Muscle of leg (tissue), 11 donors: ENCODE results near the gene IGFALS. TPM values are rescaled to one million over a fixed set of nuclear protein-coding genes. Genes with fewer than 3 reads are reported as not detected.

Experiments used
- DNase-seq: peaks from one replicate; pipeline ENCODE4 v3.0.0; 2013
- H3K27ac ChIP-seq: one replicate; pipeline ENCODE4 v1.5.1; 2013; ENCODE audit warnings: mild to moderate bottlenecking, low read length, control low read depth
- H3K27me3 ChIP-seq: one replicate; pipeline ENCODE4 v1.6.1; 2013; ENCODE audit warnings: low read length; ENCODE audit not compliant: control insufficient read depth, insufficient read depth
- H3K36me3 ChIP-seq: one replicate; pipeline ENCODE4 v1.6.1; 2013; ENCODE audit warnings: low read length; ENCODE audit not compliant: control insufficient read depth, insufficient read depth
- H3K4me1 ChIP-seq: one replicate; pipeline ENCODE4 v1.6.1; 2013; ENCODE audit warnings: low read length; ENCODE audit not compliant: control insufficient read depth, insufficient read depth
- H3K4me3 ChIP-seq: one replicate; pipeline ENCODE4 v1.5.1; 2013; ENCODE audit warnings: low read length, control low read depth
- H3K9me3 ChIP-seq: replicated peaks from 2 replicates; pipeline ENCODE4 v1.6.1; 2013; ENCODE audit warnings: low read depth, low read length; ENCODE audit not compliant: control insufficient read depth
- WGBS: methylation state at CpG from one replicate; pipeline ENCODE4 v1.1.5; 2013; ENCODE audit warnings: missing lambda C conversion rate; ENCODE audit not compliant: insufficient coverage; 5-methylcytosine and 5-hydroxymethylcytosine counted together
- polyA plus RNA-seq, 8 donors: library from polyadenylated mRNA; unstranded; fragments of 120-200 nt; gene quantifications; one replicate each; pipeline versions ENCODE4 v1.2.1 to v1.2.3, GENCODE V29; 2013; ENCODE audit warnings: inconsistent platforms in 1 of 8, low replicate concordance in 1 of 8; ENCODE audit not compliant: insufficient read length in 8 of 8, insufficient read depth in 1 of 8
- total RNA-seq: library from RNA; stranded (reverse); fragments of 120-200 nt; gene quantifications from one replicate; pipeline ENCODE4 v1.2.4, GENCODE V29; 2013

Gene IGFALS
- total and polyA plus RNA-seq, 9 donors = 0.11 to 1.1 (median 0.28) TPM

GRCh38 chr16:1818204-1818872 lies 24.8 kb upstream of the IGFALS start:
- Histone ChIP-seq H3K4me1 (no peaks in the 10 kb centered on the region), H3K4me3 (no peak overlapping the region), H3K36me3 (peaks cover 59% of the 10 kb centered on the region), H3K27ac (no peak overlapping the region), H3K27me3 (no peaks in the 10 kb centered on the region), H3K9me3 (no peaks in the 10 kb centered on the region)
- no peak for DNase-seq
- 92% methylated on average over 27 of the region's 27 CpGs for WGBS

- H3K36me3 ChIP-seq = peaks cover 59% of the 10 kb centered on the region
- no peak for DNase-seq
- H3K27ac ChIP-seq = no peak overlapping the region
- no peaks in the 10 kb centered on the region for H3K27me3 ChIP-seq
- WGBS = 91% methylated on average over 15 of the region's 17 CpGs
- H3K4me1 ChIP-seq = peaks cover 3% of the 10 kb centered on the region
- H3K9me3 ChIP-seq = no peaks in the 10 kb centered on the region
- H3K4me3 ChIP-seq = no peak overlapping the region
Observed at GRCh38 chr16:1817716-1818115, 24.2 kb upstream of the IGFALS start.

DNA sequence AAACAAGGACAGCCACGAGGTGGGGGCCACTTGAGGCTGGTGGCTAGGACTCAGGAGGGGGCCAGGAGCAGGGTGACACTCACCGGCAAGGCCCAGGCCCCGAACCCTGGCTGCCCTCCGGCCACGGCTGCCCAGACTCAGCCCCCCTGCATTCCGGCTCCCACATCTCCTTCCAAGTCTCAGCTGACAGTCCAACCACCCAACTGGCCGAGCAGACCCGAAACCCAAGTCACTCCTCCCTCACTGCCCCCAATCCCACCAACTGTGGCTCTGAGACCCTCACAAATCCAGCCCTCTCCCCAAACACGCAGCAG lies 23.7 kb upstream of the IGFALS start:
- H3K27ac ChIP-seq = no peak overlapping the region
- no peaks in the 10 kb centered on the region for H3K9me3 ChIP-seq
- 94% methylated on average over 9 of the region's 9 CpGs for WGBS
- H3K4me3 ChIP-seq = no peak overlapping the region
- peaks cover 4% of the 10 kb centered on the region for H3K4me1 ChIP-seq
- H3K36me3 ChIP-seq = peaks cover 54% of the 10 kb centered on the region
- no peaks in the 10 kb centered on the region for H3K27me3 ChIP-seq
- no peak for DNase-seq

GRCh38 chr16:1816396-1817275 lies 23.1 kb upstream of the IGFALS start:
- Histone ChIP-seq H3K27me3 (no peaks in the 10 kb centered on the region), H3K36me3 (peaks cover 49% of the 10 kb centered on the region), H3K4me1 (peaks cover 4% of the 10 kb centered on the region), H3K27ac (no peak overlapping the region), H3K9me3 (no peaks in the 10 kb centered on the region), H3K4me3 (no peak overlapping the region)
- 92% methylated on average over 34 of the region's 40 CpGs for whole genome bisulfite sequencing
- no peak for DNase-seq

GRCh38 chr16:1815461-1815860 lies 22.0 kb upstream of the IGFALS start:
- no peaks in the 10 kb centered on the region for H3K27me3 ChIP-seq
- no peaks in the 10 kb centered on the region for H3K9me3 ChIP-seq
- peaks cover 45% of the 10 kb centered on the region for H3K36me3 ChIP-seq
- peaks cover 4% of the 10 kb centered on the region for H3K4me1 ChIP-seq
- 92% methylated on average over 4 of the region's 11 CpGs for WGBS
- no peak overlapping the region for H3K27ac ChIP-seq
- DNase-seq = no peak
- H3K4me3 ChIP-seq = no peak overlapping the region

DNA sequence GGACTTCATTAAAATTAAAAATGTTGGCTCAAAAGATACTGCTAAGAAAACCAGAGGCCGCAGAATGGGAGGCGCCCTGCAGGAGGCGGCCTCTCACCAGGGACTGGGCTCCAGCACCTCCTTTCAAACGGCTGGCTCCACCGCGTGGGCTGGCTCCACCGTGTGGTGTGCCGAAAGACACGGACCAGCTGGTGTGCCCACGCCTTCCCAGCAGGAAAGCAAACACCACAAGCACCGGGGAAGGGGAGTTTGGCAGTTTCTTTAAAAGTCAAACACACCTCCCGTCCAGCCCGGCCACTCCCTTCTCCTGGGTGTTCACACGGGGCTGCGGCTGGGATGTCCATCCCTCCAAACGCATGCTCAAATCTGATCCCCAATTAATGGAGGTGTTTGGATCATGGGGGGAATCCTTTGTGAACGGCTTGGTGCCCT lies 19.2 kb upstream of the IGFALS start:
- Histone ChIP-seq H3K4me3 (no peak overlapping the region), H3K36me3 (peaks cover 51% of the 10 kb centered on the region), H3K9me3 (no peaks in the 10 kb centered on the region), H3K4me1 (peaks cover 4% of the 10 kb centered on the region), H3K27me3 (no peaks in the 10 kb centered on the region), H3K27ac (no peak overlapping the region)
- peak; percentile 60 for DNase-seq
- WGBS = 10% methylated on average over 2 of the region's 17 CpGs

DNA sequence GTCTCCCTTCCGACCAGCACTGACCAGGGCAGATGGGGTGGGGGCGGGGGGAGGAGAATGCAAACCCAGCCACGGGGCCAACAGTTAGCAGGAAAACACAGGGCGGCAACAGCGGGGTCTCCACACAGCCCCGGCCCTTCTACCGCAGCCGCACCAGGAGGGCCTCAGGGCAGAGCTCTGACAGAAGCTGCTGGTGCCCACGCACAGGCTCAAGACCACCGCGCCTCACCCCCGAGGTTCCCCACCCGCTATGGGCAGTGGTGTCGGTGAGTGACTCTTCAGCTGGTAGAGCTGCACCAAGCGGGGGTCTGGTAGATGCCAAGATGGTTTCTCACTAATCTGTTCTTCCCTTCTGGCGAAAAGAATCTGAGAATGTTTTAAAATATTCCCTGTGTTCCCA lies 17.0 kb upstream of the IGFALS start:
- Histone ChIP-seq H3K4me1 (peaks cover 4% of the 10 kb centered on the region), H3K4me3 (no peak overlapping the region), H3K9me3 (peaks cover 2% of the 10 kb centered on the region), H3K27ac (no peak overlapping the region), H3K36me3 (peaks cover 50% of the 10 kb centered on the region), H3K27me3 (no peaks in the 10 kb centered on the region)
- 85% methylated on average over 13 of the region's 16 CpGs for WGBS
- DNase-seq = no peak

GRCh38 chr16:1810106-1810505 lies 16.6 kb upstream of the IGFALS start:
- no peak for DNase-seq
- H3K4me3 ChIP-seq = no peak overlapping the region
- H3K27ac ChIP-seq = no peak overlapping the region
- WGBS = 93% methylated on average over 6 of the region's 16 CpGs
- peaks cover 2% of the 10 kb centered on the region for H3K9me3 ChIP-seq
- peaks cover 4% of the 10 kb centered on the region for H3K4me1 ChIP-seq
- no peaks in the 10 kb centered on the region for H3K27me3 ChIP-seq
- peaks cover 46% of the 10 kb centered on the region for H3K36me3 ChIP-seq

DNA sequence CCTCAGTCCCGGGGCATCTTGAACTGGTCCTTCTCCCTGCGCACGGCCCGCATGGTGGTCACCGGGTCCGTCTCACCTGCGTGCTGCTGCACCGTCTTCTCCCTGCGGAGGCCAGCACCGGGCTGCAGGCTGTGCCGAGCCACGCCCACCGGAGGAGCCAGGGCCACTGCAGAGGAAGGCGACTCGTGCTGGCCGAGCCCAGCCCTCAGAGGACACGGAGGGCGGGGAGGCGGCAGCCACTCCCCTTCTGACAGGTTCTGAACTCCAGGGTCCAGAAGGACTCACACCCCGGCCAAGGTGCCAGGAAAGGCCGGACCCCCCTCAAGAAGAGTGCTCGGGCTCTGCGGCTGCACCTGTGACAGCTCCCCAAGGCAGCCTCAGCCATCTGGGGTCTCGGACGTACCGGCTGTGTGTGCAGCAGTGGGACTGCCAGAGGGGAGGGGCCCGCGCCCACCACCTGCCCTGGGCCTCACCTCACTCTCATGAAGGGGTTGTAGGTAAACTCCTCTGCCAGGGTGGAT lies 15.8 kb upstream of the IGFALS start:
- Histone ChIP-seq H3K9me3 (peaks cover 2% of the 10 kb centered on the region), H3K27ac (no peak overlapping the region), H3K4me1 (peaks cover 4% of the 10 kb centered on the region), H3K36me3 (peaks cover 46% of the 10 kb centered on the region), H3K4me3 (no peak overlapping the region), H3K27me3 (no peaks in the 10 kb centered on the region)
- 69% methylated on average over 25 of the region's 28 CpGs for WGBS
- DNase-seq = no peak

DNA sequence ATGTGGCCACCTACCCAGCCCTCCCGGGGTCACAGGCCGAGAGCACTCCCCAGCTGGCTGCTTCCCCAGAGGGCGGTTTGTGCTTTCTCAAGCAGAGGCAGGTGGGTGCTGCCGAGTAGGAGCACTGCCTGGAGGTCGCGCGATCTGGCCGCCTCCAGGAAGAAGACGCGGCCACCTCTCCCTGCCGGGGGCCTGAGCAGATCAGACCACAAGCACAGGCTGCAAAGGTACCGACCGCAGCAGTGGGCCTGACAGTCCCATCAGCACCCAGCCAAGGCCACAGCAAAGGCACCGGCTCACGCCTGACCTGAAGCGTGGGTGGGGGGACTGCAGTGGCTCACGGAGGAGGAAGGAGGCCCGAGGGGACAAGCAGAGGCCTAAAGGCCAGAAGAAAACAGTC lies 15.2 kb upstream of the IGFALS start:
- peaks cover 4% of the 10 kb centered on the region for H3K4me1 ChIP-seq
- H3K36me3 ChIP-seq = peaks cover 46% of the 10 kb centered on the region
- H3K9me3 ChIP-seq = peaks cover 2% of the 10 kb centered on the region
- DNase-seq = no peak
- no peaks in the 10 kb centered on the region for H3K27me3 ChIP-seq
- H3K27ac ChIP-seq = no peak overlapping the region
- H3K4me3 ChIP-seq = no peak overlapping the region
- WGBS = 90% methylated on average over 15 of the region's 18 CpGs
